GM12872 (cell line): ENCODE data around the gene MGAM2.

Experiments
- TF ChIP-seq, protein P1 (sequence below): IDR thresholded peaks from 3 replicates; pipeline ENCODE4 v1.5.1; 2011; ENCODE audit warnings: low read depth, mild to moderate bottlenecking, low read length, moderate library complexity; ENCODE audit not compliant: insufficient read depth

MGAM2 gene

DNA sequence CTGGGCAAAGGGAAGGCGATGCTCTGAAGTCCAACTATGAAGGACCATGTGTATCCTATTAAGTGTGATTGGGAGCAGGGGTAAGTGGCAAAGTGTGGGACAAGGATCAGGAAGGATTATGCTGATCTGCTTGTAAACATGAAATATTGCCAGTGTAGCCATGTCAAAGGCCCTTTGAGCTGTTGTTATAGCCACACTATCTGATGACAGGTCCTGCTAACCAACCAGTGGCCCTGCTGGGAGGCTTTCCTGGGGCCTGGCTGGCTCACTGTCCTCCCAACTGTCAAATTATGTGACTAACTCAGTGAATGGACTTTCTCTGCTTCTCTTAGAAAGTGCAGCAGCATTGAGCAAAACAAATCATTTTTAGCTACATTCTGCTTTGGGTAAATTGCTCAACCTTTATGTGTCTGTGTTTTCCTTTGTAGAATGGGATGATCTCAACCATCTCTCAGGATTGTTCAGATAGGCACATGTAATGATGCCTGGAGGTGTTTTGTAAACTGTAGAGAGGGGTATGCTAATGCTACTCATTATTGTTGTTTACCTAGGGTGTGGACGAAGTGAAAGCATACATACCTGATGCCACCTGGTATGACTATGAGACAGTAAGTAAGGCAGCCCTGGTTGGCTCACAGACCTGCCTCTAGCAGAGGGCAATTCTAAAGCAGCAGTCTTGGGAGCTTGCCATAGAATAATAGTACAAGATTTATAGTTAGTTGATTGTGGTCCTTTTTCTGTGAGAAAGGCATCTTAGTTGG lies 47.4 kb downstream of the MGAM2 start:
- TF ChIP-seq, protein P1, sequence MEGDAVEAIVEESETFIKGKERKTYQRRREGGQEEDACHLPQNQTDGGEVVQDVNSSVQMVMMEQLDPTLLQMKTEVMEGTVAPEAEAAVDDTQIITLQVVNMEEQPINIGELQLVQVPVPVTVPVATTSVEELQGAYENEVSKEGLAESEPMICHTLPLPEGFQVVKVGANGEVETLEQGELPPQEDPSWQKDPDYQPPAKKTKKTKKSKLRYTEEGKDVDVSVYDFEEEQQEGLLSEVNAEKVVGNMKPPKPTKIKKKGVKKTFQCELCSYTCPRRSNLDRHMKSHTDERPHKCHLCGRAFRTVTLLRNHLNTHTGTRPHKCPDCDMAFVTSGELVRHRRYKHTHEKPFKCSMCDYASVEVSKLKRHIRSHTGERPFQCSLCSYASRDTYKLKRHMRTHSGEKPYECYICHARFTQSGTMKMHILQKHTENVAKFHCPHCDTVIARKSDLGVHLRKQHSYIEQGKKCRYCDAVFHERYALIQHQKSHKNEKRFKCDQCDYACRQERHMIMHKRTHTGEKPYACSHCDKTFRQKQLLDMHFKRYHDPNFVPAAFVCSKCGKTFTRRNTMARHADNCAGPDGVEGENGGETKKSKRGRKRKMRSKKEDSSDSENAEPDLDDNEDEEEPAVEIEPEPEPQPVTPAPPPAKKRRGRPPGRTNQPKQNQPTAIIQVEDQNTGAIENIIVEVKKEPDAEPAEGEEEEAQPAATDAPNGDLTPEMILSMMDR = no peak

- TF ChIP-seq, protein P1 = no peak
These were observed 50.4 kb downstream of the MGAM2 start for GRCh38 chr7:142161921-142162320.

GRCh38 chr7:142168746-142169145 lies 57.2 kb downstream of the MGAM2 start:
- TF ChIP-seq, protein P1 = no peak

DNA sequence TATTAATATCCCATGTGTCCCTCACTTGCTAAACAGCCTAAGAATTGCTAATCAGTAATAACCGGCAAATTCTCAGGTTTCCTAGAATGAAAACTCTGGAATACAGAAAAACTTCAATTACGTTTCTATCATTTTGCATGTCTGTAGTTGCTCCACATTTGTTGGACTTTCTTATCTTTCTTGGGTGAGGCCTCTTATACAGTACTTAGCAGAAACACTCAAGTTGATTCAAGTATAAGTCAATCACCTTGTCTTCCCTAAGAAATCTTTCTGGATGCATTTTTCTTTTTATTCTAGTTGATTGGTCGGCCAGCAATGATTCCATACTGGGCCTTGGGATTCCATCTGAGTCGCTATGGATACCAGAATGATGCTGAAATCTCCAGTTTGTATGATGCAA lies 61.4 kb downstream of the MGAM2 start:
- TF ChIP-seq, protein P1 = no peak

DNA sequence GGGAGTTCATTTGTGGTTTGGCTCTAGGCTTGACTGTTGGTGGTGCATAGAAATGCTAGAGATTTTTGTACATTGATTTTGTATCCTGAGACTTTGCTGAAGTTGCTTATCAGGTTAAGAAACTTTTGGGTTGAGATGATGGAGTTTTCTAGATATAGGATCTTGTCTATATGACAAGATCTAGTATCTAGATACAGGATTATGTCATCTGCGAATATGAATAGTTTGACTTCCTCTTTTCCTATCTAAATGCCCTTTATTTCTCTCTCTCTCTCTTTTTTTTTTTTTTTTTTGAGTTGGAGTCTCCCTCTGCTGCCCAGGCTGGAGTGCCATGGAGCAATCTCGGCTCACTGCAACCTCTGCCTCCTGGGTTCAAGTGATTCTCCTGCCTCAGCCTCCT lies 62.9 kb downstream of the MGAM2 start:
- TF ChIP-seq, protein P1 = no peak

DNA sequence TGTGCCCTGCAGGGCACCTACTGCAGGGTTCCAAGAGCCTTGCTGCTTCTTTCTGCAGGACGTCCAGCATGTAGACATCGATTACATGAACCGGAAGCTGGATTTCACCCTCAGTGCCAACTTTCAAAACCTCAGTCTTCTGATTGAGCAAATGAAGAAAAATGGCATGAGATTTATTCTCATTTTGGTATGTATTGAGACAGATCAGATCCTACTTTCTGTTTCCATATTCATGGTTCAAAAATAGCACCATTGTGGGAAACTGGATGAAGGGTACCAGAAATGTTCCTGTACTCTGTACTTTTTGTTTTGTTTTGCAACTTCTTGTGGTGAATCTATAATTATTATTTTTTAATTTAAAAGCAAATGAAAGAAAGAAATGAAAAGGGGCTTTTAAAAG lies 64.1 kb downstream of the MGAM2 start:
- TF ChIP-seq, protein P1 = no peak

- TF ChIP-seq, protein P1 = no peak
These were observed 65.4 kb downstream of the MGAM2 start for GRCh38 chr7:142176901-142177300.

GRCh38 chr7:142177869-142178268 lies 66.4 kb downstream of the MGAM2 start:
- TF ChIP-seq, protein P1 = no peak
